A549 (cell line): Measurements from ENCODE around the gene AHSP. TPM values are rescaled to one million over a fixed set of nuclear protein-coding genes. Genes with fewer than 3 reads are reported as not detected.
"Not testable (repeated sequence)": the region's sequence is repeated elsewhere in the genome, so short reads cannot be mapped to it uniquely, and the experiment has no call there.

Experiments
- ATAC-seq, 2 experiments: fragments of 200-7000 bp in 1 of 2; fragments of >200 bp in 1 of 2; cut with Nextera tagmentation in 1 of 2; cut with Tn5 transposase in 1 of 2; 3 replicates each; pipeline versions ENCODE4 v1.8.0 to v1.9.1; 2018 to 2020; ENCODE audit warnings: mild to moderate bottlenecking in 1 of 2, moderate library complexity in 1 of 2
- CTCF ChIA-PET: fragments of 300-600 bp; sonication (Branson Sonifier 250); formaldehyde crosslinking; extraction: SDS; loops from one replicate; lab custom pipeline; 2021; ENCODE audit warnings: antibody characterized with exemption, inconsistent platforms; lab: Yijun Ruan, JAX
- POLR2A ChIA-PET: fragments of 350-600 bp; formaldehyde crosslinking; extraction: SDS; loops from one replicate; lab custom pipeline; 2021; ENCODE audit warnings: antibody characterized with exemption, inconsistent platforms; lab: Yijun Ruan, JAX
- DNase-seq, 2 experiments: peaks; one replicate each; pipeline versions ENCODE4 v3.0.0 to v3.0.0-alpha.2; 2011 to 2016; ENCODE audit warnings: low read depth in 1 of 2, low spot score in 1 of 2
- FAIRE-seq: peaks from 2 replicates; lab custom pipeline; 2011; peaks lifted over from hg19 to GRCh38; lab: Jason Lieb, UNC
- H3K27ac ChIP-seq, 2 experiments: fragments of >200 bp; sonication (Bioruptor Twin); formaldehyde crosslinking; 3 replicates each; pipeline ENCODE4 v1.5.1; 2016 to 2017
- H3K4me1 ChIP-seq: fragments of >200 bp; sonication (Bioruptor Twin); formaldehyde crosslinking; 3 replicates; pipeline ENCODE4 v1.6.1; 2016
- H3K4me2 ChIP-seq: fragments of >200 bp; sonication (Bioruptor Twin); formaldehyde crosslinking; 3 replicates; pipeline ENCODE4 v1.6.1; 2016
- H3K4me3 ChIP-seq: fragments of >200 bp; sonication (Bioruptor Twin); formaldehyde crosslinking; 3 replicates; pipeline ENCODE4 v1.5.1; 2016
- H3K9me3 ChIP-seq: fragments of >200 bp; sonication (Bioruptor Twin); formaldehyde crosslinking; 3 replicates; pipeline ENCODE4 v1.6.1; 2016
- BCL3 ChIP-seq: fragments of >200 bp; sonication (Bioruptor Twin); formaldehyde crosslinking; IDR thresholded peaks from 3 replicates; pipeline ENCODE4 v1.6.1; 2016
- CHD2 ChIP-seq: fragments of 150-350 bp; IDR thresholded peaks from 2 replicates; pipeline ENCODE4 v1.6.1; 2014; ENCODE audit warnings: low read length; ENCODE audit not compliant: partially characterized antibody
- EHMT2 ChIP-seq: fragments of 200-600 bp; sonication (generic); IDR thresholded peaks from 2 replicates; pipeline ENCODE4 v1.6.1; 2016; ENCODE audit warnings: antibody characterized with exemption, low read depth, mild to moderate bottlenecking, moderate library complexity
- ELK1 ChIP-seq: fragments of 150-350 bp; IDR thresholded peaks from 2 replicates; pipeline ENCODE4 v1.6.1; 2014; ENCODE audit warnings: low read depth, mild to moderate bottlenecking, low read length
- FOXS1 ChIP-seq: fragments of 250-450 bp; sonication (Bioruptor Pico); IDR thresholded peaks from 2 replicates; pipeline ENCODE4 v1.5.0; 2020; ENCODE audit warnings: mild to moderate bottlenecking, moderate library complexity
- HMGXB4 ChIP-seq: fragments of 250-450 bp; sonication (Bioruptor Pico); IDR thresholded peaks from 2 replicates; pipeline ENCODE4 v1.5.0; 2021; ENCODE audit warnings: mild to moderate bottlenecking, moderate library complexity, borderline replicate concordance
- HOXA7 ChIP-seq: fragments of 250-450 bp; sonication (Bioruptor Pico); IDR thresholded peaks from 2 replicates; pipeline ENCODE4 v1.5.0; 2020; ENCODE audit warnings: mild to moderate bottlenecking, moderate library complexity
- MAX ChIP-seq: IDR thresholded peaks from 2 replicates; pipeline ENCODE4 v1.6.1; 2012
- PHF8 ChIP-seq: fragments of 200-600 bp; sonication (generic); IDR thresholded peaks from 2 replicates; pipeline ENCODE4 v1.6.1; 2016; ENCODE audit warnings: low read depth, mild to moderate bottlenecking, antibody characterized with exemption, moderate library complexity, borderline replicate concordance
- POLR2A ChIP-seq: IDR thresholded peaks from 2 replicates; pipeline ENCODE4 v1.6.1; 2012; ENCODE audit warnings: mild to moderate bottlenecking, low read length
- POLR2AphosphoS2 ChIP-seq: conservative IDR thresholded peaks from 2 replicates; pipeline ENCODE4 v1.6.1; 2012; ENCODE audit warnings: low read length, improper control_type of control experiment, inconsistent platforms
- RAD21 ChIP-seq, 2 experiments: fragments of >200 bp in 1 of 2; sonication (Bioruptor Twin) in 1 of 2; formaldehyde crosslinking in 1 of 2; IDR thresholded peaks in 1 of 2; conservative IDR thresholded peaks in 1 of 2; 2 replicates in 1 of 2; 3 replicates in 1 of 2; pipeline ENCODE4 v1.6.1; 2012 to 2018; ENCODE audit warnings: inconsistent platforms in 1 of 2
- RFX5 ChIP-seq: fragments of 450-650 bp; IDR thresholded peaks from 2 replicates; pipeline ENCODE4 v1.7.1; 2014; ENCODE audit warnings: antibody characterized with exemption, mild to moderate bottlenecking, moderate library complexity
- RNF2 ChIP-seq: fragments of 200-600 bp; sonication (generic); IDR thresholded peaks from 2 replicates; pipeline ENCODE4 v1.6.1; 2016; ENCODE audit warnings: low read depth, mild to moderate bottlenecking, antibody characterized with exemption, moderate library complexity, borderline replicate concordance
- SMC3 ChIP-seq: fragments of >200 bp; sonication (Bioruptor Twin); formaldehyde crosslinking; IDR thresholded peaks from 3 replicates; pipeline ENCODE4 v1.6.1; 2018; ENCODE audit warnings: inconsistent platforms
- USF2 ChIP-seq: fragments of 450-650 bp; IDR thresholded peaks from 2 replicates; pipeline ENCODE4 v1.6.1; 2014; ENCODE audit warnings: antibody characterized with exemption
- WGBS: methylation state at CpG from one replicate; pipeline ENCODE4 v1.1.6; 2017; ENCODE audit errors: missing lambda C conversion rate; 5-methylcytosine and 5-hydroxymethylcytosine counted together
- polyA plus RNA-seq, 4 experiments: library from polyadenylated mRNA; depleted of rRNA in 3 of 4; stranded (reverse); fragments of >200 nt; fragmentation: RNase III in 1 of 4; extraction: RNeasy Plus Mini Kit Qiagen cat#74134 plus additional on column Dnase treatment in 1 of 4; gene quantifications; 2 replicates in 3 of 4; 3 replicates in 1 of 4; pipeline ENCODE4 v1.2.3, GENCODE V29; 2011 to 2017

Gene AHSP
- polyA plus RNA-seq, 2 of the 4 experiments (the other 2 are of a cell fraction) = not detected

GRCh38 chr16:31537362-31538242 is 9.9 kb downstream of the AHSP start:
- DNase-seq = no peak

GRCh38 chr16:31538243-31538598 is 10.5 kb downstream of the AHSP start:
- FAIRE-seq, ATAC-seq, H3K27ac ChIP-seq, H3K4me3 ChIP-seq, CTCF ChIA-PET, H3K4me2 ChIP-seq, POLR2A ChIA-PET, H3K4me1 ChIP-seq, DNase-seq: not testable (repeated sequence)
- 58% methylated on average over 7 of the region's 7 CpGs for WGBS
- H3K9me3 ChIP-seq = peaks cover 13% of the 10 kb centered on the region; the same call in 2 of the 3 replicates

More at GRCh38 chr16:31537362-31538242, 9.9 kb downstream of the AHSP start:
- H3K9me3 ChIP-seq = peaks cover 13% of the 10 kb centered on the region; the same call in 2 of the 3 replicates
- no peak overlapping the region for H3K4me3 ChIP-seq
- no peak for ATAC-seq
- 44% methylated on average over 26 of the region's 57 CpGs for WGBS
- CTCF ChIA-PET = no interaction called here
- H3K27ac ChIP-seq = no peak overlapping the region
- FAIRE-seq = no peak
- no peak for TF ChIP-seq RNF2
- TF ChIP-seq BCL3 = no peak
- TF ChIP-seq RAD21 (conservative IDR thresholded peaks at IDR 0.05 in 1 of 2, IDR thresholded peaks at IDR 0.05 in 1 of 2) = no peak
- TF ChIP-seq RFX5 = no peak
- no peak for TF ChIP-seq USF2
- TF ChIP-seq FOXS1 (CRISPR knock-in tag) = no peak
- TF ChIP-seq CHD2 = no peak
- no peak for TF ChIP-seq HOXA7 (CRISPR knock-in tag)
- no peak for TF ChIP-seq SMC3
- TF ChIP-seq HMGXB4 (CRISPR knock-in tag) = no peak
- no peak for TF ChIP-seq POLR2AphosphoS2
- TF ChIP-seq EHMT2 = no peak
- TF ChIP-seq POLR2A = no peak
- TF ChIP-seq PHF8 = no peak
- TF ChIP-seq MAX = no peak
- no peak for TF ChIP-seq ELK1
- POLR2A ChIA-PET = no interaction called here
- H3K4me2 ChIP-seq = peak overlapping the region; percentile 58
- H3K4me1 ChIP-seq = no peaks in the 10 kb centered on the region

- peaks cover 13% of the 10 kb centered on the region; the same call in 2 of the 3 replicates for H3K9me3 ChIP-seq
- H3K27ac ChIP-seq, CTCF ChIA-PET, H3K4me2 ChIP-seq, H3K4me1 ChIP-seq, FAIRE-seq, H3K4me3 ChIP-seq, ATAC-seq, DNase-seq: not testable (repeated sequence)
- POLR2A ChIA-PET = interaction anchor here (0.6 kb wide), 1 partner anchor 206 kb away, joined by 3 read pairs; no protein-coding TSS in a partner anchor
- 6% methylated on average over 4 of the region's 4 CpGs for WGBS
Observed at GRCh38 chr16:31539762-31540161, 12.1 kb downstream of the AHSP start.
